HG03521 (cell line): ENCODE measurements around the gene NME3.
"Not testable (repeated sequence)": the region's sequence is repeated elsewhere in the genome, so short reads cannot be mapped to it uniquely, and the experiment has no call there.

Experiments
- ATAC-seq: cut with Tn5 transposase; IDR thresholded peaks from one replicate; pipeline ENCODE4 v1.9.1; 2021; ENCODE audit warnings: mild to moderate bottlenecking, moderate library complexity; ENCODE audit not compliant: unreplicated experiment

Gene NME3

DNA sequence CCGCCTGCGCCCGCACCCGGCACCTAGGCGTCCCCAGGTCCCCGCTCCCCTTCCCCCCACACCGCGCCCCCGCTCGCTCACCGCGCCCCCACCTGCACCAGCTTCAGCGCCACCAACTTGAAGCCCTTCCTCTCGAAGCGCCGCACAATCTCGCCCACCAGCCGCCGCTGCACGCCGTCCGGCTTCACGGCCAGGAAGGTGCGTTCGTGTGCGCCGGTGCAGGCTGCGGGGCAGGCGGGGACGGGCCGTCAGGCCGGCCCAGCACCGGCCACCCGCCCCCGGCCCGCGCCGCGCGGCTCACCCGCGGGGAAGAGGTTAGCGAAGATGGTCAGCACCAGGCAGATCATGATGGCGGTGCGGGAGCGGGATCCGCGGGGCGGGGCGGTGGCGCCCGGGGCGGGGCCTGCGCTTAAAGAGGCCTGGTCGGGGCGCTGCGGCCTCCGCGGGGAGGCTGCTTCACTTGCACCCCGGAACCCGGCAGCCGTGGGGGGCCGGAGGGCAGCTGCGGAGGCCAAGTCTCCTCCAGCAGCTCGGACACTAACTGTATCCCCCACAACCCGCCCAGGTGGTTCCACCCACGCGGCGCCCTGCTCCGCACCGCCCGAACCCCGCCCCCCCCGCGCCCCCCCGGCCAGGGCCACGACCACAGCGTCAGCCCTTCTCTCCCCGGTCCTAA lies at the start of gene NME3:
Gene NME3 (minus strand): TSS at position 356 of the 676 bp plus-strand sequence. CDS start 9 bp downstream, at position 347.
- no peak for ATAC-seq

DNA sequence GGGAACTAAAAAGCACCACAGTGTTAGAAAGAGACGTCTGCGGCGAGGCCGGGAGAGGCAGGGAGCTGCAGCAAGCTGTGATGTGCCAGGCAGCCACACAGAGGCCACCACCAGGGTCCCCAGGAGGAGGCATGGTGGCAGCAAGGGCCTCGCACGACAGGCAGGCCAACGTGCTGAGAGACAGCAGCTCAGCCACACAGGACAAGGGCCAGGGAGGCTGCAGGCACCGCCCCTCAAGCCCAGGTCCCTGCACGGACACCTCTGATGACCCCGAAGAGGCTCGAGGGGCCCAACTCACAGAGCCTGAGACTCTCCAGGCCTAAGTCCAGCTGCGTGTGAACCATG lies 49.6 kb upstream of the NME3 start:
- no peak for ATAC-seq

DNA sequence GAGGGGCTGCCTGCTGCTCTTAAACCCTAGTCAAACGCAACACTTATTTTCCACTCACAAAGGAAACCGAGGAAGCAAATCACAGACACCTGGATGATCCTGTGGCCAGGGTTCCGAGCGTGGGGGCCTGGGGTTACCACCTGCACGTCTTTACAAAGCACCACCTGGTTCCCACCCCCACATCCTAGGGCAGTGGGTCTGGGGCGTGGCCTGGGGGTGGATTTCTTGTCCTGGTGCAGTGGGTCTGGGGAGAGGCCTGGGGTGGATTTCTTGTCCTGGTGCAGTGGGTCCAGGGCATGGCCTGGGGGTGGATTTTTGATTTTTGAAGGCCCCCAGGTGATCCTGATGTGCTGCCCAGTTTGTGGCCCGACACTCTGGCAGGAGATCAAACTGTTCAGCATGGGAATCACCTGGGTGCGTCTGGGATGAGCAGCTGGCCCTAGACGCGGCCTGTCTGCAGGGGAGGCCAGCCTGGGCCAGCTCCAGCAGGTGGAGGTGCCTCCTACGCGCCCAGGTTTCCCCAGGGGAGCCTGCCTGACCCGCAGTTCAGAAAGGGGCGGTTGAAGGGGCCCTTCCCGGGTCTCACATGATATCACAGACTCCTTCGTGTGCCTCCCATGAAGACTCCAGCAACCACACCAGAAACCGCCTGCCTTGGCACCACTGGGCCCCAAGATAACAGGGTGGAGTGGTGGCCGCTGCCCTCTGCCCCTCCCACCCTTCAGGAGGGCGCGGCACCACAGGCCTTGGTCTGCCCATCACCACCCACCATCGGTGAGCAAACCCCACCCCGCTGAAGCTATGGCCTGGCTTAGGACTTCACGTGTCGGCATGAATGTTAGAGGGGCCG lies 49.0 kb upstream of the NME3 start:
- ATAC-seq, result no peak

DNA sequence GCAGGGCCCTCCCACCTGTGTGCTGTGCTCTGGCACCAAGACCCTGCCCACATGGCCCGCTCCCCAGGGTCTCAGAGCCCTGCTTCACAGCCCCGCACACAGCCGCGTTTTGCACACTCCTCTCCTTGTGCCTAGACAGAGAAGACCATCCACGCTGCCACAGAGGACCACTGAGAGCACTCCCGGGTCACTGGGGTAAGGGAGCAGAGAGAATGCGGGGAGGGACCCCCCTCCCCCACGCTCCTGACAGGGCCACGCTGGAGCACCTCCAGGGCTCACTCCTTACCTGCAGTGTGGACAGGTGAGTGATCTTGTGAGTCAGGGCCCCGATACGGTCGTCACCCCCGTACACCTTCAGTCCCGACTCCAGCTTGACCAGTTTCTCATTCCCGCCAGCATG lies 48.3 kb upstream of the NME3 start:
- ATAC-seq, result no peak

GRCh38 chr16:1818873-1819525 lies 47.7 kb upstream of the NME3 start:
- ATAC-seq, result no peak

DNA sequence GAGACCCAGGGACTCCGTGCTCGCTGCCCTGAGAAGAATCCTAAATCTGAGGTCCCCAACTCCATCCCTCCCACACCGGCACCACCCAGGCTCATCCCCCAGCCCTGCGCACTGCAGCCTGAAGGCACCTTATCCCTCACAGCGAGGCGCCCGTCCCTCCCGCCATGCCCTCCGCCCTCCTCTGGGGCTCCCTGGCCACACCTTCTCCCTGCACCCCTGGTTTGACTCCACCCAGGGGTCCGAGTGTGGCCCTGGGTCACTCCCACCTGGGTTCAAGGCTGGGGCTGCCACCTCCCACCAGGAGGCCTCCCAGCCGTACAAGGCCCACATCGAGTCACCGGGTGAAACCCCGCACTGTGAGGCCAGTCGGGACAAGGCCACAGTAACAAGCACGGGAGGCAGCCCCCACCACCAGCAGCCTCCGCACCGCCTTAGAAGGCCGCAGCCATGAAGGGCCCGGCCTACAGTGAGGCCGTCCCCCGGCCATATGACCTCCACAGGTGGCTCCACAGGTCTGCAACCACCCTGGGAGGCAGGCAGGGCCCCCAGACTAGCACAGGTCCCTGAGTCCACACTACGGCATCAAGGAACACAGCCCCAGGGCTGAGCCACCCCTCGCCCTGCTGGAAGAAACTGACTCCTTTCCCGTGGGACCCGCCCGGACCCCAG lies 47.0 kb upstream of the NME3 start:
- no peak for ATAC-seq

DNA sequence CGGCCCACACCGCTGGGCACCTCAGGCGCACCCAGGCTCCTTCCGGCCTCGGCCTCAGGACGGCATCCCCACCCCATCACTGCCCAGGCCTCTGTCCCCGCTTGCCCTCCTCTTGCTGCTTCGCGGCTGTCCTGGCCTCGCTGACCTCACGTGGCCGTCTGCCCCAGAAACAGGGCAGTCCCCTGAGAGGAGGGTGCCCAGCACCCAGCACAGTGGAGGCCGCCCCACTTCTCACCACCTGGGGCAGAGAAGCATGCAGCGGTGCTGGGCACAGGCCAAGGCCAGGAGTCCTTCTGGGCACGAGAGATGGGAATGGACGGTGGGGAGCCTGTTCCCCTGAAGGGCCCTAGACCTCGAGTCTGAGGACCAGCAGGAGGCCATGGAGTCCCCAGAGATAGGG lies 46.4 kb upstream of the NME3 start:
- ATAC-seq, result no peak

DNA sequence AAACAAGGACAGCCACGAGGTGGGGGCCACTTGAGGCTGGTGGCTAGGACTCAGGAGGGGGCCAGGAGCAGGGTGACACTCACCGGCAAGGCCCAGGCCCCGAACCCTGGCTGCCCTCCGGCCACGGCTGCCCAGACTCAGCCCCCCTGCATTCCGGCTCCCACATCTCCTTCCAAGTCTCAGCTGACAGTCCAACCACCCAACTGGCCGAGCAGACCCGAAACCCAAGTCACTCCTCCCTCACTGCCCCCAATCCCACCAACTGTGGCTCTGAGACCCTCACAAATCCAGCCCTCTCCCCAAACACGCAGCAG lies 45.9 kb upstream of the NME3 start:
- ATAC-seq, result no peak

GRCh38 chr16:1816396-1817275 lies 45.3 kb upstream of the NME3 start:
- no peak for ATAC-seq

DNA sequence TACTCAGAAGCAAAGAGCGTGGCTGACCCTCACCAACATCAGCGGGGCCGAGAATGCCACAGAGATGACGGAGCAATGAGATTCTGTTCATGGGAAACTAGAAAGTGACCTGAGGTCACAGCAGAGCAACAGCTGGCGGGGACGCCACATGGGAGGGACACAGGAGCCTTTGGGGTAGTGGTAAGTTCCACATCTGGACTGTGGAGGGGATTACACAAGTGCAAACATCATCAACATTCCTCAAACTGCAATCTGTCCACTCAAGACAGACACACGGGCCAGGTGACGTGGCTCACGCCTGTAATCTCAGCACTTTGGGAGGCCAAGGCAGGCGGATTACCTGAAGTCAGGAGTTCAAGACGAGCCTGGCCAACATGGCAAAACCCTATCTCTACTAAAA lies 44.1 kb upstream of the NME3 start:
- ATAC-seq, result no peak

DNA sequence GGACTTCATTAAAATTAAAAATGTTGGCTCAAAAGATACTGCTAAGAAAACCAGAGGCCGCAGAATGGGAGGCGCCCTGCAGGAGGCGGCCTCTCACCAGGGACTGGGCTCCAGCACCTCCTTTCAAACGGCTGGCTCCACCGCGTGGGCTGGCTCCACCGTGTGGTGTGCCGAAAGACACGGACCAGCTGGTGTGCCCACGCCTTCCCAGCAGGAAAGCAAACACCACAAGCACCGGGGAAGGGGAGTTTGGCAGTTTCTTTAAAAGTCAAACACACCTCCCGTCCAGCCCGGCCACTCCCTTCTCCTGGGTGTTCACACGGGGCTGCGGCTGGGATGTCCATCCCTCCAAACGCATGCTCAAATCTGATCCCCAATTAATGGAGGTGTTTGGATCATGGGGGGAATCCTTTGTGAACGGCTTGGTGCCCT lies 41.4 kb upstream of the NME3 start:
- ATAC-seq, result no peak

GRCh38 chr16:1810536-1810935 lies 39.2 kb upstream of the NME3 start:
- ATAC-seq, result no peak

DNA sequence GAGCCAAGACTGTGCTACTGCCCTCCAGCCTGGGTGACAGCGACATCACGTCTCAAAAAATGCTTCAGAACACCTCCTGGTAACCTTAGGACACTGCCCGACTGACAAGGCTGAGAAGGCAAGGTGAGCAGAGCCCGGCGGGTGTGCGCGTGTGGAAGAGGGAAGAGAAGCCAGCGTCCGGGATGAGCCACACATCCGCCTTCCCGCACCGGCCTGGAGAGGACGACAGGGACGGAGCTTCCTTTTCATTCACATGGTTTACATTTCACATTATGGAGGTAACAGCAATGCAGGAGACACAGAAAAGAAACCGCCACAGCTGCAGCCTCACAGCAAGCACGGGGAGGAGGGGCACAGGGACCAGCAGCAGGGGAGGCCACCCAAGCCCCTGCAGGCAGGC lies 38.8 kb upstream of the NME3 start:
- ATAC-seq, result no peak

- no peak for ATAC-seq
Measured at GRCh38 chr16:1809281-1809801, 38.0 kb upstream of the NME3 start.

DNA sequence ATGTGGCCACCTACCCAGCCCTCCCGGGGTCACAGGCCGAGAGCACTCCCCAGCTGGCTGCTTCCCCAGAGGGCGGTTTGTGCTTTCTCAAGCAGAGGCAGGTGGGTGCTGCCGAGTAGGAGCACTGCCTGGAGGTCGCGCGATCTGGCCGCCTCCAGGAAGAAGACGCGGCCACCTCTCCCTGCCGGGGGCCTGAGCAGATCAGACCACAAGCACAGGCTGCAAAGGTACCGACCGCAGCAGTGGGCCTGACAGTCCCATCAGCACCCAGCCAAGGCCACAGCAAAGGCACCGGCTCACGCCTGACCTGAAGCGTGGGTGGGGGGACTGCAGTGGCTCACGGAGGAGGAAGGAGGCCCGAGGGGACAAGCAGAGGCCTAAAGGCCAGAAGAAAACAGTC lies 37.3 kb upstream of the NME3 start:
- ATAC-seq, result no peak

DNA sequence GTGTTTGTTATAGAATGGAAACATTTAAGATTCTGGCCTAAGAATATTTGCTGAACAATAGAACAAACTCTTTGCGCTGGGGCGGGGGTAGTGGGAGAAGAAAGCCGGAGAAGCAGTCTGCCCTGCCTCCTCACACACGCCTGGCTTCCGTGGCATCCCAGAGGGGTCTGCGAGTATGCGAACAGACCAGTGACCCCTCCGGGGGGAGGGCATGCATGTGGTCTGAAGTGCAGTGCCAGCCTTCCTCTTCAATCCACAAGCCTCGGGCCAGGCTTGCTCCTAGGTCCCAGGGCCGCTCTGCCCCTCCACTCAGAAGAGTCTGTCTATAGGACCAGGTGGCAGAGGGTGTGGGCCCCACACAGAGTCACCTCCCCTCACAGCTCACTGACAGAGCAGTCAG lies 36.3 kb upstream of the NME3 start:
- no peak for ATAC-seq

DNA sequence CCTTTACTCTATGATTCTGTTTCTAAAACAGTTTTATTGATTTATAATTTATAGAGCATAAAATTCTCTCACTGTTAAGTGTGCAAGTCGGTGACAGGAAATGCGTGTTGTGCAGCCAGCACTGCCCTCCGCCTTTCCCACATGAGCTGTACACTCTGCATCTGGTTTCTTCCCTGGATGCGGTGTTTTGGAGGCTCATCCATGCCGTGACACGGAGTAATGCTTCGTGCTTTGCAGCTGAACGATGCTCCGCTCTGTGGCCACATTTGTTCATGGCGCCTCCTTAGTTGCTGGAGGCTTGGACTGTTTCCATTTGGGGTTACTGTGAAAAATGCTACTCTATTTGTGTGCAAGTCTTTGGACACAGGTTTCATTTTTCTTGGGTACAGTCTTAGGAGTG lies 29.4 kb upstream of the NME3 start:
- ATAC-seq, result no peak

GRCh38 chr16:1799263-1799662 lies 27.9 kb upstream of the NME3 start:
- ATAC-seq, result not testable (repeated sequence)

DNA sequence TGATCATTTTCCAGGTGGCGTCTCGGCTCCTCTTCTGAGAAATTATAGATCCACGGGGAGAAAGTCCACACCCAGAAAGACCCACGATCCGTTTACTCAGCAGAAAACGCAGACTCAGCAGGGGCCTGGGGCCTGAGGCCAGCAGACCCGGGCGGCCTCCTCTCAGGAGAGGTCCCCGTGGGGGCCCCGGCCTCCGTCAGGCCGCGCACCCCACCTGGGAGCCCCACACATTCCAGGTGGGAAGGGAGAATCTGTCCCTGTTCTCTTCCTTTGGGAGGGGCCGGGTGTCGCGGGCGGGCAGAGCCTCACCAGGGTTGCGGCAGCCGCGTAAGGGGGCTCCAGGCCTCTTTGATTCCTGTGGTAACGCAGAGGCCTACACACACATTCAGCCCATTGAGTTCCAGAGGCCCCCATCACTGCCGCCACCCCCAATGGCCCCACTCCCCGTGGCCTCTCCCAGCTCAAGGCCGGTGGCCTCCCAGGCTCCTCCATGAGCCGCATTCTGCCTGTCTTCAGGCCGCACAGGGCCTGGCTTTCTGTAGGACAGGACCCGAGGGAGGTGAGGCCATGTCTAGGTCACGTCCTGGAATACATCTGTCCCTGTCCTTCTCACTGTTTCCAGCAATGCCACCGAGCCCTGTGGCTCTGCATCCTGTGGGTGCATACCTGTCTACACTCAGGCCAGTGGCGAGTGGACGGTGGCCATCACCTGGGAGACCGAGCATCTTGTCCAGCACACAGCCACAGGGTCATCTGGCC lies 23.7 kb upstream of the NME3 start:
- no peak for ATAC-seq
